ENCODE results near the gene C10orf71. TPM values are rescaled to one million over a fixed set of nuclear protein-coding genes. Genes with fewer than 3 reads are reported as not detected.

The C10orf71 gene
- total RNA-seq (2021; fragmentation: NEBNext Ultra II Directional; extraction: Animal tissue kit (Norgen Biotek cat#: 25700)), result not detected in 2 replicates
- not detected in 2 replicates for polyA plus RNA-seq (2011; rRNA removed)
- polyA plus RNA-seq (2011; cell fraction: cytosol; rRNA removed), result not detected
- polyA plus RNA-seq (2011; cell fraction: nucleus; rRNA removed), result not detected
- not detected in 4 replicates for polyA plus RNA-seq (2012, experiment 1 of 2)
- not detected for polyA plus RNA-seq (2012, experiment 2 of 2)
- polyA plus RNA-seq (2013, experiment 1 of 2), result not detected
- not detected for polyA plus RNA-seq (2013, experiment 2 of 2)
- polyA minus RNA-seq (2011; rRNA and poly(A)+ RNA removed), result not detected in 2 replicates
- not detected for polyA minus RNA-seq (2011; cell fraction: cytosol; rRNA and poly(A)+ RNA removed)
- polyA minus RNA-seq (2011; cell fraction: nucleus; rRNA and poly(A)+ RNA removed), result not detected
- long read RNA-seq, experiment 1, result 0 reads
- long read RNA-seq, experiment 2, result 0 reads

DNA sequence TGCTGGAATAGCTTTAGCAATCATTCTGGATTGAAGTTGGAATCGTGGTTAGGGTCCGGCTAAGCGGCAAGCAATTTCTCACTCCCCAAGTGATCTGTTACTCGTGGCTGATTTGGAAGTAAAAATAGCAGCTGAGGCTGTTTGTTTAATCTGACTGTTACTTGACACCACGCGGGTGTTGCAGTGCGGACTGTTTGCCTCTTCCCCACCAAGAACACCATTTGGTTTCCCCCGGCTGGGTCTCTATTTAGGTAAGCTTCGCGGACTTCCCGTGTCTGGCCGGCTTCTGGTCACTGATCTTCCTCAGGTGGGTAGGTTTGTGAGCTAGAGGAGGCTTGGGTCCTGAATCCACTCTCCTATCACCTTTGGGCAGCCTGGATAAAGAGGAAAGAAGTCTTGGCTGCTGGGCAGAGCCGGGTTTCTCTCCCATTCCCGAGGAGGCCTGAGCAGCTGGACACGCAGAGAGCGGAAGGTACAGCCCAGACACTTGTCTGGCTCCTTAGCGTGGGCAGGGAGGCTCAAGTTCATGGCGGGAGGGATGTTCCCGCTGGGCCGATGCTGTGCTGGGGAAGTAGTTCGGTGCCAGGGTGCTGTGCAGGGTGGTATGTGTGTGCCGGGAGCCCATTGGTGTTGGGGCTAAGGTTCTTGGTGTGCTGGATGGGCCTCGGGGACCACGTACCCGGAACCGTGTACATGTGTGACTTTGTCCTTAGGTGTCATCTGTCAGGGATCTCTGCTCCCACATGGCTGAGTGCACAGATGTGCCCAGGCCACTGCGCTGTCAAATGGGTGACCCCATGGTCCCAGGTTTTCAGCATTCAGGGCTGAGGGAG is at the start of gene C10orf71:
Gene C10orf71 (plus strand): TSS at position 188 of the 833 bp plus-strand sequence. CDS start 23,376 bp downstream, outside the sequence.
- H3K27ac ChIP-seq (ENCODE audit: low read depth, low read length), result no peak within 1 kb of the TSS
- no peak within 1 kb of the TSS for H4K91ac ChIP-seq (replicated peaks; ENCODE audit: insufficient read length, low read length)
- H2BK15ac ChIP-seq (ENCODE audit: low read length), result no peak within 1 kb of the TSS
- 0 out of 8 replicates have a peak within 1 kb of the TSS, but pooled peaks of 1 of the 4 experiments have one; percentile 2 for H3K4me3 ChIP-seq (ENCODE audit: extremely low read depth in 1 of 4, insufficient read depth in 2 of 4, low read depth in 3 of 4, low read length in 4 of 4)
- WGBS, 2 experiments (ENCODE audit: extremely low coverage in 1 of 2, insufficient coverage in 1 of 2, insufficient read length in 1 of 2, insufficient replicate concordance in 2 of 2, low coverage in 1 of 2, low lambda C conversion rate in 2 of 2, missing lambda C conversion rate in 1 of 2), result 85% methylated on average over 27 of the region's 27 CpGs; no CpG with 5 or more reads in 1 of the 2 experiments
- H3K4ac ChIP-seq (replicated peaks; ENCODE audit: insufficient read length, low read depth, low read length), result no peak within 1 kb of the TSS
- H2BK5ac ChIP-seq (ENCODE audit: low read depth, low read length), result 0 out of 2 replicates have a peak within 1 kb of the TSS, but pooled peaks have one; percentile 24
- no peaks in the 10 kb centered on the region for H4K20me1 ChIP-seq (replicated peaks in 1 of 2; ENCODE audit: control insufficient read depth in 1 of 2, insufficient read depth in 2 of 2, low read length in 2 of 2)
- H2AK5ac ChIP-seq (ENCODE audit: low read depth, low read length), result 0 out of 2 replicates have a peak within 1 kb of the TSS, but pooled peaks have one; percentile 53
- H3K36me3 ChIP-seq (ENCODE audit: control insufficient read depth in 2 of 4, insufficient read depth in 4 of 4, low read length in 3 of 4), result no peaks in the 10 kb centered on the region
- no peak within 1 kb of the TSS for H3K9ac ChIP-seq (replicated peaks in 1 of 4; ENCODE audit: extremely low read depth in 1 of 4, low read depth in 3 of 4, low read length in 3 of 4)
- no peaks in the 10 kb centered on the region for H3K9me3 ChIP-seq (ENCODE audit: insufficient read depth in 2 of 2, low read depth in 1 of 2, low read length in 1 of 2)
- no peak within 1 kb of the TSS for H2BK20ac ChIP-seq (ENCODE audit: low read length)
- no peak within 1 kb of the TSS for H3K23ac ChIP-seq (ENCODE audit: insufficient read length)
- H2BK120ac ChIP-seq (replicated peaks; ENCODE audit: low read depth, low read length), result no peak within 1 kb of the TSS
- FAIRE-seq (no peak), DNase-seq (ENCODE audit: low read depth in 1 of 2, low spot score in 2 of 2) (no peak)
- H2BK12ac ChIP-seq (ENCODE audit: low read depth, low read length), result peak within 1 kb of the TSS; percentile 39; the same call in 1 of the 2 replicates
- CTCF ChIA-PET (ENCODE audit: partially characterized antibody), result interaction anchor here (1.1 to 3.2 kb wide), 5 partner anchors 13 to 643 kb away, joined by 3 to 16 read pairs (median 4); no protein-coding TSS in a partner anchor
- H3K27me3 ChIP-seq (replicated peaks in 1 of 4; ENCODE audit: control insufficient read depth in 3 of 4, extremely low read depth in 1 of 4, insufficient read depth in 3 of 4, low read length in 3 of 4), result no peaks in the 10 kb centered on the region
- H4K8ac ChIP-seq (ENCODE audit: extremely low read depth, insufficient read depth, low read length), result no peak within 1 kb of the TSS
- H4K5ac ChIP-seq (ENCODE audit: insufficient read length, low read depth, low read length), result no peak within 1 kb of the TSS
- no peaks in the 10 kb centered on the region for H3K79me1 ChIP-seq (ENCODE audit: low read depth, low read length)
- peak within 1 kb of the TSS; percentile 20 for H3K56ac ChIP-seq (replicated peaks; ENCODE audit: insufficient read length, low read depth, low read length)
- peak within 1 kb of the TSS in 1 of 2 experiments; percentile 26; a peak in 1 of 4 replicates for H3K4me2 ChIP-seq (ENCODE audit: insufficient read depth in 1 of 2, low read depth in 2 of 2, low read length in 2 of 2)
- POLR2A ChIA-PET (ENCODE audit: partially characterized antibody), result no interaction called here
- H2AFZ ChIP-seq (ENCODE audit: low read length), result 0 out of 2 replicates have a peak within 1 kb of the TSS, but pooled peaks have one; percentile 30
- no peaks in the 10 kb centered on the region for H3K23me2 ChIP-seq (ENCODE audit: low read depth, low read length)
- H3K4me1 ChIP-seq (replicated peaks in 1 of 4; ENCODE audit: control insufficient read depth in 3 of 4, insufficient read depth in 4 of 4, low read length in 3 of 4), result peaks cover 0 to 16% (median 5%) of the 10 kb centered on the region in 4 experiments; a peak in 6 of 7 replicates
- no peak within 1 kb of the TSS for H3K14ac ChIP-seq (ENCODE audit: insufficient read length)
- H3K18ac ChIP-seq (ENCODE audit: extremely low read depth, low read length), result no peak within 1 kb of the TSS; the same call in 1 of the 2 replicates
- no peaks in the 10 kb centered on the region for H3K79me2 ChIP-seq (ENCODE audit: control insufficient read depth in 1 of 2, insufficient read depth in 2 of 2, low read length in 2 of 2)
- TF ChIP-seq MAX (IDR thresholded peaks at IDR 0.05) (no peak), BCL11A (IDR thresholded peaks at IDR 0.05; ENCODE audit: low read depth in 2 of 2, low read length in 2 of 2) (no peak), TEAD4 (IDR thresholded peaks at IDR 0.05; ENCODE audit: low read depth, low read length) (no peak), GABPA (IDR thresholded peaks at IDR 0.05; ENCODE audit: borderline replicate concordance, insufficient read depth, low read length) (no peak), BACH1 (IDR thresholded peaks at IDR 0.05; ENCODE audit: low read length) (no peak), SUZ12 (IDR thresholded peaks at IDR 0.05; ENCODE audit: low read length) (no peak), SP1 (IDR thresholded peaks at IDR 0.05; ENCODE audit: low read depth, low read length) (no peak), SAP30 (IDR thresholded peaks at IDR 0.05; ENCODE audit: insufficient read depth, insufficient replicate concordance, low read length) (no peak), ASH2L (IDR thresholded peaks at IDR 0.05; ENCODE audit: low read length) (no peak)
